SK-N-SH (cell line): Measurements from ENCODE around the gene TSHZ2. TPM values are rescaled to one million over a fixed set of nuclear protein-coding genes. Genes with fewer than 3 reads are reported as not detected.

Experiments
- CTCF ChIA-PET: fragments of 300-600, 350-600 bp; formaldehyde crosslinking; extraction: SDS; loops from one replicate; lab custom pipeline; 2021; lab: Yijun Ruan, JAX
- POLR2A ChIA-PET: fragments of 350-600 bp; sonication (Branson Sonifier 250); formaldehyde crosslinking; extraction: SDS; loops from one replicate; lab custom pipeline; 2020; ENCODE audit warnings: antibody characterized with exemption, inconsistent platforms; lab: Yijun Ruan, JAX
- DNase-seq: peaks from one replicate; pipeline ENCODE4 v3.0.0; 2012
- H2AFZ ChIP-seq: fragments of 200-600 bp; sonication (generic); 2 replicates; pipeline ENCODE4 v1.8.1; 2016; ENCODE audit warnings: antibody characterized with exemption, mild to moderate bottlenecking, low read depth
- H3F3A ChIP-seq: fragments of 200-600 bp; sonication (generic); replicated peaks from 2 replicates; pipeline ENCODE3; 2016; ENCODE audit warnings: antibody characterized with exemption, mild to moderate bottlenecking; ENCODE audit not compliant: insufficient read depth
- H3K27ac ChIP-seq, 2 experiments: fragments of 200-500 bp in 1 of 2; fragments of 200-600 bp in 1 of 2; sonication (Bioruptor generic) in 1 of 2; sonication (generic), shearing (Covaris generic) in 1 of 2; 2 replicates each; pipeline versions ENCODE4 v1.5.1 to v1.6.1; 2014 to 2016; ENCODE audit warnings: low read depth in 2 of 2, inconsistent platforms in 1 of 2, low read length in 1 of 2, mild to moderate bottlenecking in 1 of 2, mixed read lengths in 1 of 2
- H3K27me3 ChIP-seq: fragments of 200-600 bp; sonication (generic), shearing (Covaris generic); 2 replicates; pipeline ENCODE4 v1.6.1; 2016; ENCODE audit warnings: mixed run types; ENCODE audit not compliant: insufficient read depth
- H3K36me3 ChIP-seq, 2 experiments: fragments of 200-500 bp in 1 of 2; fragments of 200-600 bp in 1 of 2; sonication (Bioruptor generic) in 1 of 2; sonication (generic) in 1 of 2; replicated peaks in 1 of 2; 2 replicates each; pipeline versions ENCODE3 to v1.5.1; 2014 to 2016; ENCODE audit warnings: low read length in 1 of 2, mild to moderate bottlenecking in 1 of 2; ENCODE audit not compliant: insufficient read depth in 2 of 2, control insufficient read depth in 1 of 2
- H3K4me1 ChIP-seq, 2 experiments: fragments of 200-500 bp in 1 of 2; fragments of 200-600 bp in 1 of 2; sonication (Bioruptor generic) in 1 of 2; sonication (generic), shearing (Covaris generic) in 1 of 2; 2 replicates each; pipeline versions ENCODE4 v1.5.1 to v1.6.1; 2014 to 2016; ENCODE audit warnings: low read depth in 1 of 2, low read length in 1 of 2, mixed run types in 1 of 2; ENCODE audit not compliant: insufficient read depth in 2 of 2, control insufficient read depth in 1 of 2
- H3K4me2 ChIP-seq: fragments of 200-600 bp; sonication (generic), shearing (Covaris generic); 2 replicates; pipeline ENCODE4 v1.6.1; 2017; ENCODE audit warnings: mixed run types
- H3K4me3 ChIP-seq, 2 experiments: fragments of 200-500 bp in 1 of 2; fragments of 200-600 bp in 1 of 2; sonication (Bioruptor generic) in 1 of 2; sonication (generic), shearing (Covaris generic) in 1 of 2; 2 replicates each; pipeline versions ENCODE4 v1.5.1 to v1.8.1; 2014 to 2016; ENCODE audit warnings: low read depth in 2 of 2, inconsistent platforms in 1 of 2, low read length in 1 of 2, mild to moderate bottlenecking in 1 of 2, mixed read lengths in 1 of 2, moderate library complexity in 1 of 2
- H3K79me2 ChIP-seq: fragments of 200-600 bp; sonication (generic); 2 replicates; pipeline ENCODE4 v1.8.1; 2017; ENCODE audit warnings: mild to moderate bottlenecking; ENCODE audit not compliant: insufficient read depth
- H3K9ac ChIP-seq: fragments of 200-600 bp; sonication (generic); 2 replicates; pipeline ENCODE4 v1.6.1; 2017; ENCODE audit warnings: mixed run types
- H3K9me2 ChIP-seq: fragments of 200-600 bp; sonication (generic); 2 replicates; pipeline ENCODE4 v1.6.1; 2017; ENCODE audit warnings: mixed run types
- H3K9me3 ChIP-seq: fragments of 200-600 bp; sonication (generic); 2 replicates; pipeline ENCODE4 v1.6.1; 2017; ENCODE audit warnings: mixed run types, mild to moderate bottlenecking, moderate library complexity
- H4K20me1 ChIP-seq: fragments of 200-600 bp; sonication (generic); 2 replicates; pipeline ENCODE4 v1.6.1; 2017; ENCODE audit warnings: mild to moderate bottlenecking, mixed run types; ENCODE audit not compliant: insufficient read depth
- CHD2 ChIP-seq: fragments of 150-350 bp; IDR thresholded peaks from 2 replicates; pipeline ENCODE4 v1.6.1; 2018; ENCODE audit warnings: low read length; ENCODE audit not compliant: partially characterized antibody
- ELF1 ChIP-seq: IDR thresholded peaks from 2 replicates; pipeline ENCODE4 v1.4.0; 2012
- EP300 ChIP-seq, 2 experiments: IDR thresholded peaks; 2 replicates each; pipeline versions ENCODE4 v1.4.0 to v1.6.1; 2012; ENCODE audit warnings: borderline replicate concordance in 1 of 2, low read depth in 1 of 2, low read length in 1 of 2
- EZH2phosphoT487 ChIP-seq: fragments of 200-600 bp; sonication (generic); IDR thresholded peaks from 2 replicates; pipeline ENCODE4 v1.6.1; 2017; ENCODE audit warnings: low read depth, mixed run types, mild to moderate bottlenecking, antibody characterized with exemption, moderate library complexity, borderline replicate concordance
- IRF3 ChIP-seq: fragments of 150-350 bp; IDR thresholded peaks from 2 replicates; pipeline ENCODE4 v1.6.1; 2016; ENCODE audit warnings: mild to moderate bottlenecking, low read depth, low read length
- MEF2A ChIP-seq: IDR thresholded peaks from 2 replicates; pipeline ENCODE4 v1.4.0; 2012; ENCODE audit warnings: low read depth, borderline replicate concordance
- NRF1 ChIP-seq: IDR thresholded peaks from 2 replicates; pipeline ENCODE4 v1.6.1; 2012; ENCODE audit warnings: low read depth, mild to moderate bottlenecking, low read length
- PBX3 ChIP-seq: IDR thresholded peaks from 2 replicates; pipeline ENCODE4; 2012
- RAD21 ChIP-seq: IDR thresholded peaks from 2 replicates; pipeline ENCODE4 v1.6.1; 2012; ENCODE audit warnings: mild to moderate bottlenecking, low read length
- RCOR1 ChIP-seq: fragments of 150-350 bp; IDR thresholded peaks from 2 replicates; pipeline ENCODE4 v1.6.1; 2017; ENCODE audit warnings: antibody characterized with exemption, low read length
- REST ChIP-seq: IDR thresholded peaks from 2 replicates; pipeline ENCODE4 v1.6.1; 2012; ENCODE audit warnings: mild to moderate bottlenecking, low read depth, low read length, moderate library complexity
- RXRA ChIP-seq: IDR thresholded peaks from 2 replicates; pipeline ENCODE4 v1.4.0; 2012; ENCODE audit warnings: low read depth, mild to moderate bottlenecking, borderline replicate concordance
- SMC3 ChIP-seq: IDR thresholded peaks from 2 replicates; pipeline ENCODE4 v1.6.1; 2012; ENCODE audit warnings: low read depth, low read length, improper control_type of control experiment
- TCF12 ChIP-seq: IDR thresholded peaks from 2 replicates; pipeline ENCODE4 v1.4.0; 2012
- TEAD4 ChIP-seq: IDR thresholded peaks from 2 replicates; pipeline ENCODE4 v1.4.0; 2012; ENCODE audit warnings: mild to moderate bottlenecking, borderline replicate concordance; ENCODE audit not compliant: insufficient read depth
- YY1 ChIP-seq: IDR thresholded peaks from 2 replicates; pipeline ENCODE4 v1.4.0; 2012; ENCODE audit warnings: low read depth, mild to moderate bottlenecking
- WGBS: methylation state at CpG from one replicate; pipeline ENCODE4 v1.1.6; 2017; ENCODE audit warnings: low lambda C conversion rate; 5-methylcytosine and 5-hydroxymethylcytosine counted together
- polyA plus RNA-seq, 3 experiments: library from polyadenylated mRNA; depleted of rRNA; stranded (reverse); fragments of >200 nt; gene quantifications; 2 replicates each; pipeline ENCODE4 v1.2.3, GENCODE V29; 2012
- TF ChIP-seq, protein P1 (sequence below): IDR thresholded peaks from 2 replicates; pipeline ENCODE4 v1.4.0; 2012; ENCODE audit warnings: low read depth
- TF ChIP-seq, protein P2 (sequence below): fragments of 150-350 bp; IDR thresholded peaks from 2 replicates; pipeline ENCODE4 v1.6.1; 2017; ENCODE audit warnings: antibody characterized with exemption, low read length, low read depth, borderline replicate concordance

Gene TSHZ2
- polyA plus RNA-seq, 1 of the 3 experiments (the other 2 are of a cell fraction): 0.13 TPM

GRCh38 chr20:53379833-53380120 is 407.6 kb downstream of the TSHZ2 start:
- Histone ChIP-seq H3K9me3 (no peaks in the 10 kb centered on the region), H3K9ac (no peak overlapping the region), H3K27me3 (no peaks in the 10 kb centered on the region), H3K36me3 (no peaks in the 10 kb centered on the region), H4K20me1 (no peaks in the 10 kb centered on the region), H3K79me2 (no peaks in the 10 kb centered on the region), H3K4me1 (peaks cover 0 to 12% of the 10 kb centered on the region in 2 experiments; a peak in 1 of 4 replicates)
- no peak for DNase-seq
- CTCF ChIA-PET: interaction anchor here (1.1 kb wide), 1 partner anchor 81 kb away, joined by 3 read pairs; no protein-coding TSS in a partner anchor
- POLR2A ChIA-PET: no interaction called here
- whole genome bisulfite sequencing: 49% methylated on average over 4 of the region's 4 CpGs
- TF ChIP-seq MEF2A: no peak
- no peak for TF ChIP-seq EZH2phosphoT487
- TF ChIP-seq PBX3: no peak
- no peak for TF ChIP-seq RXRA
- TF ChIP-seq TEAD4: no peak
- no peak for TF ChIP-seq EP300 (IDR thresholded peaks at IDR 0.05; ENCODE audit: borderline replicate concordance in 1 of 2, low read depth in 1 of 2, low read length in 1 of 2)
- TF ChIP-seq, protein P1, sequence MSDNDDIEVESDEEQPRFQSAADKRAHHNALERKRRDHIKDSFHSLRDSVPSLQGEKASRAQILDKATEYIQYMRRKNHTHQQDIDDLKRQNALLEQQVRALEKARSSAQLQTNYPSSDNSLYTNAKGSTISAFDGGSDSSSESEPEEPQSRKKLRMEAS: no peak
- TF ChIP-seq CHD2: no peak
- no peak for TF ChIP-seq RCOR1
- TF ChIP-seq YY1: no peak
- no peak for TF ChIP-seq RAD21
- no peak for TF ChIP-seq TCF12
- TF ChIP-seq REST: no peak
- TF ChIP-seq NRF1: no peak
- no peak for TF ChIP-seq IRF3
- TF ChIP-seq, protein P2, sequence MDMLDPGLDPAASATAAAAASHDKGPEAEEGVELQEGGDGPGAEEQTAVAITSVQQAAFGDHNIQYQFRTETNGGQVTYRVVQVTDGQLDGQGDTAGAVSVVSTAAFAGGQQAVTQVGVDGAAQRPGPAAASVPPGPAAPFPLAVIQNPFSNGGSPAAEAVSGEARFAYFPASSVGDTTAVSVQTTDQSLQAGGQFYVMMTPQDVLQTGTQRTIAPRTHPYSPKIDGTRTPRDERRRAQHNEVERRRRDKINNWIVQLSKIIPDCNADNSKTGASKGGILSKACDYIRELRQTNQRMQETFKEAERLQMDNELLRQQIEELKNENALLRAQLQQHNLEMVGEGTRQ: no peak
- no peak for TF ChIP-seq SMC3
- no peak for TF ChIP-seq ELF1
- TF ChIP-seq, all 33 proteins: peak for 0
- H3K4me2 ChIP-seq: no peak overlapping the region
- H3K27ac ChIP-seq: no peak overlapping the region
- no peak overlapping the region for H2AFZ ChIP-seq
- no peaks in the 10 kb centered on the region for H3K9me2 ChIP-seq
- no peak overlapping the region for H3K4me3 ChIP-seq
- H3F3A ChIP-seq: no peaks in the 10 kb centered on the region
